IPS-11a (cell line): ENCODE measurements around the gene MRM3.
"Not testable (repeated sequence)": the region's sequence is repeated elsewhere in the genome, so short reads cannot be mapped to it uniquely, and the experiment has no call there.

Experiments
- H3K4me3 ChIP-seq: one replicate; pipeline ENCODE4 v1.5.1; 2013; ENCODE audit warnings: low read depth, low read length, control low read depth

The MRM3 gene

GRCh38 chr17:794876-795275, 12.7 kb downstream of the MRM3 start:
- H3K4me3 ChIP-seq: no peak overlapping the region

GRCh38 chr17:795276-795675, 13.1 kb downstream of the MRM3 start:
- H3K4me3 ChIP-seq: no peak overlapping the region

- no peak overlapping the region for H3K4me3 ChIP-seq
These were observed 13.6 kb downstream of the MRM3 start for GRCh38 chr17:795721-796120.

GRCh38 chr17:796609-797008, 14.5 kb downstream of the MRM3 start:
- H3K4me3 ChIP-seq: no peak overlapping the region

- H3K4me3 ChIP-seq: no peak overlapping the region
These were observed 15.2 kb downstream of the MRM3 start for GRCh38 chr17:797236-797840.

GRCh38 chr17:798246-798645, 16.1 kb downstream of the MRM3 start:
- H3K4me3 ChIP-seq: no peak overlapping the region

- H3K4me3 ChIP-seq: no peak overlapping the region
These were observed 17.1 kb downstream of the MRM3 start for GRCh38 chr17:799261-799660.

- H3K4me3 ChIP-seq: no peak overlapping the region
These were observed 18.5 kb downstream of the MRM3 start for GRCh38 chr17:800446-801242.

GRCh38 chr17:801660-802059, 19.5 kb downstream of the MRM3 start:
- H3K4me3 ChIP-seq: no peak overlapping the region

GRCh38 chr17:802481-802880, 20.3 kb downstream of the MRM3 start:
- no peak overlapping the region for H3K4me3 ChIP-seq

GRCh38 chr17:802901-803881, 21.0 kb downstream of the MRM3 start:
- H3K4me3 ChIP-seq: no peak overlapping the region

- no peak overlapping the region for H3K4me3 ChIP-seq
These were observed 22.6 kb downstream of the MRM3 start for GRCh38 chr17:804541-805435.

GRCh38 chr17:805886-806285, 23.7 kb downstream of the MRM3 start:
- H3K4me3 ChIP-seq: not testable (repeated sequence)

GRCh38 chr17:806346-806745, 24.2 kb downstream of the MRM3 start:
- no peak overlapping the region for H3K4me3 ChIP-seq

- H3K4me3 ChIP-seq: no peak overlapping the region
These were observed 24.8 kb downstream of the MRM3 start for GRCh38 chr17:806781-807522.

GRCh38 chr17:807523-808294, 25.6 kb downstream of the MRM3 start:
- H3K4me3 ChIP-seq: no peak overlapping the region

GRCh38 chr17:811051-811784, 29.1 kb downstream of the MRM3 start:
- H3K4me3 ChIP-seq: no peak overlapping the region

- no peak overlapping the region for H3K4me3 ChIP-seq
These were observed 30.6 kb downstream of the MRM3 start for GRCh38 chr17:812638-813204.
